IPS DF 6.9 (cell line): ENCODE measurements around the gene KIF27.
"Not testable (repeated sequence)": the region's sequence is repeated elsewhere in the genome, so short reads cannot be mapped to it uniquely, and the experiment has no call there.

Source experiments
- DNase-seq: peaks from one replicate; pipeline ENCODE4 v3.0.0-alpha.2; 2013; ENCODE audit warnings: low read depth, low spot score
- H3K27ac ChIP-seq: one replicate; pipeline ENCODE4 v1.5.1; 2013; ENCODE audit warnings: low read length, control low read depth
- H3K27me3 ChIP-seq: 2 replicates; pipeline ENCODE4 v1.6.1; 2013; ENCODE audit warnings: mild to moderate bottlenecking, low read length; ENCODE audit not compliant: control insufficient read depth, insufficient read depth
- H3K36me3 ChIP-seq: 2 replicates; pipeline ENCODE4 v1.6.1; 2013; ENCODE audit warnings: low read length; ENCODE audit not compliant: control insufficient read depth, insufficient read depth
- H3K4me1 ChIP-seq: 2 replicates; pipeline ENCODE4 v1.6.1; 2013; ENCODE audit warnings: low read length; ENCODE audit not compliant: control insufficient read depth, insufficient read depth
- H3K4me3 ChIP-seq: 2 replicates; pipeline ENCODE4 v1.5.1; 2013; ENCODE audit warnings: mild to moderate bottlenecking, low read length
- H3K9me3 ChIP-seq: 2 replicates; pipeline ENCODE4 v1.6.1; 2013; ENCODE audit warnings: low read length, inconsistent platforms; ENCODE audit not compliant: control insufficient read depth, insufficient read depth
- WGBS: extraction: QIAGEN DNeasy Blood & Tissue Kit; methylation state at CpG from one replicate; pipeline ENCODE4 v1.1.7; 2013; ENCODE audit warnings: mixed read lengths, missing lambda C conversion rate; ENCODE audit not compliant: insufficient read length, insufficient coverage; 5-methylcytosine and 5-hydroxymethylcytosine counted together

KIF27 gene

DNA sequence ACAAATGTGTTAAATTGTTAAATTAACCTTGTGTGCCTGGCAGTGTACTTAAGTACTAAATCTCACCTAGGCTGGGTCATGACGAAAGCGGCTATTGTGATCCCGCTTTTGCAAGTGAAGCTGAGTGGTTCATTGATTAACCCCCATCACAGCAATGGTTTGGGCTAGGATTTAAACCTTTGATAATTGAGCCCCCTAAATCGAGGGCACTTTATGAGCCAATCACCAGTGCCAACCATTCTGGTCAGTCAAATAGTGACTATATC lies 35.9 kb upstream of the KIF27 start:
- no peaks in the 10 kb centered on the region for H3K9me3 ChIP-seq
- DNase-seq, result no peak
- no CpG with 5 or more reads among the region's 4 CpGs for WGBS
- H3K4me1 ChIP-seq, result no peaks in the 10 kb centered on the region
- H3K36me3 ChIP-seq, result no peaks in the 10 kb centered on the region
- no peaks in the 10 kb centered on the region for H3K27me3 ChIP-seq
- no peak overlapping the region for H3K27ac ChIP-seq
- no peak overlapping the region; the same call in 1 of the 2 replicates for H3K4me3 ChIP-seq

DNA sequence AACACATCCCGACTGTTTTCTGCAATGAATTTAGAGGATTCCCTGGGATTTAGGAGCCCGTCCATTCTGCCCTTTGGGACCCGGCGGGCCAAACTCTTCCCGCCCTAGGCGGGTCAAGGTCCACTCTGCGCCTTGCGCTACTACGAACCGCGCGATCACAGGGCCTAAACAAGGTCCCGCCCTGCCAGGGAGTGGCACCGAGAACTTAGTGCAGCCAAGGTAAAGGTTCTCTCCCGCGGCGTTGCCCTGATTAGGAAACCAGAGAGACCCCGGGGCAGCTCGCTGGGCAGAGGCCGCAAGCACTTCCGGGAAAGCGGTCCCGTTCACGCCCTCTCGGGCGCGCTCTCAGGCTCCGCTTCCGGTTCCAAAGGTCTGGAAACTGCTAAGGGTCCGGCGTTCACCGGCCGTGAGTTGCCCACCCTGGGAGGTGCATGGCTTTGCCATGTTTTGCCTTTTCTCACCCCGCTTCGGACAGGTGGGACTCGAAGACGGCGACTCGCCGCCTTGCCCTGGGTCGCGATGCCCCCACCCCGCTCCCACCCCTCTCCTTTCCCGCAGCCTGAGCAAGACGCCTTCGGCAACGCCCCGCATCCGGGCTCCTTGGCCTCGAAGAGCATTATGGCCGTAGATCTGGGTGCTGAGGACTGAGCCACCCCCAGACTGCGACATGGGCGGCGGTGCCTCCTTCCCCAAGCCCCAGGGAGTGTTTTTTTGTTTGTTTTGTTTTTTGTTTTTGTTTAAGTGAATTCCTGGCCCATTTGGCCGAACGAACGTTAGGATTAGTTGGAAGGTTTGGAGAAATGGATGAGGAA lies 35.4 kb upstream of the KIF27 start:
- Histone ChIP-seq H3K27ac (no peak overlapping the region), H3K36me3 (no peaks in the 10 kb centered on the region), H3K9me3 (no peaks in the 10 kb centered on the region), H3K4me3 (peak overlapping the region; percentile 47; the same call in 1 of the 2 replicates), H3K27me3 (no peaks in the 10 kb centered on the region), H3K4me1 (no peaks in the 10 kb centered on the region)
- DNase-seq, result no peak
- 100% methylated on average over 3 of the region's 57 CpGs for WGBS

DNA sequence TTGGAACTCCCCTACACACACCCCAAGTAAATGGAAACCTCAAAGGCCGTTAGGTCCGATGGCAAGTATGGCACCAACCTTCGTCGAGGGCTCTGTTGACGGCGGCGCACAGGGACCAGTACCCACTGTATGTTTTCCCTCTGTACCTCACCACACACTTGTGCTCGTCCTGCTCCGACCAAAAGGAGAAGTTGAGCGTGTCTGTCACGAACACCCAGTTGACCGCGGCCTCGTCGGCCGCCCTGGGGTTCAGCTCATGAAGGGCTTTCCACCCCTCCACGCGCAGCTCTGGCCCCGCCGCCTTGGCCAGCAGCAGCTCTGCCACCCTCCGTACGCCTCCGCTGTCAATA lies 34.8 kb upstream of the KIF27 start:
- H3K36me3 ChIP-seq, result no peaks in the 10 kb centered on the region
- peak overlapping the region; percentile 47; the same call in 1 of the 2 replicates for H3K4me3 ChIP-seq

DNA sequence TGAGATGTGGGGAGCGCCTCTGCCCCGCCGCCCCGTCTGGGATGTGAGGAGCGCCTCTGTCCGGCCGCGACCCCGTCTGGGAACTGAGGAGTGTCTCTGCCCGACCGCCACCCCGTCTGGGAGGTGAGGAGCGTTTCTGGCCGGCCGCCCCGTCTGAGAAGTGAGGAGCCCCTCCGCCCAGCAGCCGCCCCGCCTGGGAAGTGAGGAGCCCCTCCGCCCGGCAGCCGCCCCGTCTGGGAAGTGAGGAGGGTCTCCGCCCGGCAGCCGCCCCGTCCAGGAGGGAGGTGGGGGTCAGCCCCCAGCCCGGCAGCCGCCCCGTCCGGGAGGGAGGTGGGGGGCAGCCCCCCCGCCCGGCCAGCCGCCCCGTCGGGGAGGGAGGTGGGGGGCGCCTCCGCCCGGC lies 26.9 kb upstream of the KIF27 start:
- H3K4me3 ChIP-seq, H3K4me1 ChIP-seq, H3K9me3 ChIP-seq, DNase-seq, H3K36me3 ChIP-seq, H3K27ac ChIP-seq, H3K27me3 ChIP-seq: not testable (repeated sequence)
- WGBS, result no CpG with 5 or more reads among the region's 39 CpGs

More for the DNA sequence above, 34.8 kb upstream of the KIF27 start:
- Histone ChIP-seq H3K27me3 (no peaks in the 10 kb centered on the region), H3K4me1 (no peaks in the 10 kb centered on the region), H3K9me3 (no peaks in the 10 kb centered on the region), H3K27ac (no peak overlapping the region)
- DNase-seq, result no peak
- WGBS, result no CpG with 5 or more reads among the region's 23 CpGs

DNA sequence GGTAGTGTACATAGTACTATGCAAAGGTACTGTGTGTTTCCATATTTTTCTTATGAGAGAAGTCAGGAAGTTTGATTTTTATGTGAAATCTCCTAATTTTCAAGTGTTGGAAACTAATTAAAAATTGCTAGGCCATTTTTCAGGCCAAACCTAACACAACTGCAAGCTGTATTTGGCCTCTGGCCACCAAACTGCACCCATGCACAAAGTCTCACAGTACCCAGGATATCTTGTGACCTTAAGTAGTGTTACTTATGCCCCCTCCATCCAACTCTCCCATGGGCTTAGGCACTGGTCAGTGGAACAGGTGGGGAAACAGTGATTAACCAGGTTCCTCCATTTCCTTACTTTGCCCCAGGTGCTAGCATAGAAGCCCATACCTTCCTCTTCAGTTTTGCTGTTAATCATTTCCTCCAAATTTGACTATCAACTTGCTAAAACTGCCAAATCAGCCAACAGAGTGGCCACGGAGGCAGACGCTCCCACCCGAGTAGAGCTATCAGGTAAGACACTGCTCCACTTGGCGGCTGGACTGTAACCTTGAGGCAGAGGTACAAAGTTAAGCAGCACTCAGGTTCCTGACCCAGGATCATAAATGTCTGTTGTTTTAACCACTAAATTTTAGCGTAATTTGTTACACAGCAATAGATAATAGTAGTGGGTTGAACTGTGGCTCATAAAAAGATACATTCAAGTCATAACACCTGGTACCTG lies 19.5 kb upstream of the KIF27 start:
- Histone ChIP-seq H3K4me1 (no peaks in the 10 kb centered on the region), H3K4me3 (no peak overlapping the region), H3K27ac (no peak overlapping the region), H3K36me3 (no peaks in the 10 kb centered on the region), H3K27me3 (no peaks in the 10 kb centered on the region), H3K9me3 (no peaks in the 10 kb centered on the region)
- WGBS, result no CpG with 5 or more reads among the region's 5 CpGs
- DNase-seq, result no peak

DNA sequence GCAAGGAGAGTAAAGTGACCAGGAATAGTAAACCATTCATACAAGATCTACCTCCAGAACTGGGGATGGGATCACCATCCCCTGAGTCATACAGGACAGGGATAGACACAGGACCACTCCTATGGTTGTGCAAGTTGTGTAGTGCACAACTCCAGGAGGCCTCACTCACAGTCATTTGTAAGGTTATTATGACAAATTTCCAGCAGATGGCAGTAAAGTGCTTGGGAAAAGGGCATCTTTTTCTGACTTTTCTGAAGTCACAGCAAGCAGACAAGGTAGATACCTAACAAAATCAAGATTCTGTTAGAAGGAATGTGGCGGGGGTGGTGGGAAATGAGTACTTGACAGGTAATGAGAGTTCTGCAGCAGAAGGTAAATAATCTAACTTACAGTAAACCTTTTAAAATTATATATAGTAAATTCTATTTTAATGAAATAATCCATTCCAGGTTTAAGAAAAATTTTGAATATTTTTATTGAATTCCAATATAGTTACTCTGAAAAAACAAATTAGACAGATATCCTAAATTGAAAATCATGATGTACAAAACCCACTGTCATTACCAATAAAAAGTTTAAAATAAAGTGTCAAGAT lies 16.7 kb upstream of the KIF27 start:
- H3K4me1 ChIP-seq, result peaks cover 1% of the 10 kb centered on the region; the same call in 1 of the 2 replicates
- H3K27me3 ChIP-seq, result no peaks in the 10 kb centered on the region
- no CpG with 5 or more reads among the region's 1 CpG for WGBS
- no peaks in the 10 kb centered on the region for H3K36me3 ChIP-seq
- H3K4me3 ChIP-seq, result no peak overlapping the region
- H3K9me3 ChIP-seq, result no peaks in the 10 kb centered on the region
- DNase-seq, result no peak
- no peak overlapping the region for H3K27ac ChIP-seq

DNA sequence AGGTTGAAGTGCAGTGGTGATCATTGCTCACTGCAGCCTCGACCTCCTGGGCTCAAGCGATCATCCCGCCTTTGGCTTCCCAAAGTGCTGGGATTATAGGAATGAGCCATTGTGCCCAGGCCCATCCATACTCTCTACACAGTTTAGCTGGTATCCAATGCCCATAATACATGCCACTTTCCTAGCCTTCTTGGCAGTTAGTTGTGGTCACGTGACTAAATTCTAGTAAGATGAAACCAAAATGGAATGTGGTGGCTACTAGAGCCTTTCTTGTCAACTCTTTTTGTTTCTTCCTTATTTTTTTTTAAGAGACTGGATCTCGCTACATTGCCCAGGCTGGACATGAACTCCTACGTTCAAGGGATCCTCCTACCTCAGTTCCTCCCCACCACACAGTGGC lies 15.3 kb upstream of the KIF27 start:
- no peak for DNase-seq
- H3K27me3 ChIP-seq, result no peaks in the 10 kb centered on the region
- H3K27ac ChIP-seq, result no peak overlapping the region
- no peaks in the 10 kb centered on the region for H3K36me3 ChIP-seq
- no CpG with 5 or more reads among the region's 6 CpGs for WGBS
- H3K9me3 ChIP-seq, result no peaks in the 10 kb centered on the region
- H3K4me3 ChIP-seq, result no peak overlapping the region
- peaks cover 1% of the 10 kb centered on the region; the same call in 1 of the 2 replicates for H3K4me1 ChIP-seq

DNA sequence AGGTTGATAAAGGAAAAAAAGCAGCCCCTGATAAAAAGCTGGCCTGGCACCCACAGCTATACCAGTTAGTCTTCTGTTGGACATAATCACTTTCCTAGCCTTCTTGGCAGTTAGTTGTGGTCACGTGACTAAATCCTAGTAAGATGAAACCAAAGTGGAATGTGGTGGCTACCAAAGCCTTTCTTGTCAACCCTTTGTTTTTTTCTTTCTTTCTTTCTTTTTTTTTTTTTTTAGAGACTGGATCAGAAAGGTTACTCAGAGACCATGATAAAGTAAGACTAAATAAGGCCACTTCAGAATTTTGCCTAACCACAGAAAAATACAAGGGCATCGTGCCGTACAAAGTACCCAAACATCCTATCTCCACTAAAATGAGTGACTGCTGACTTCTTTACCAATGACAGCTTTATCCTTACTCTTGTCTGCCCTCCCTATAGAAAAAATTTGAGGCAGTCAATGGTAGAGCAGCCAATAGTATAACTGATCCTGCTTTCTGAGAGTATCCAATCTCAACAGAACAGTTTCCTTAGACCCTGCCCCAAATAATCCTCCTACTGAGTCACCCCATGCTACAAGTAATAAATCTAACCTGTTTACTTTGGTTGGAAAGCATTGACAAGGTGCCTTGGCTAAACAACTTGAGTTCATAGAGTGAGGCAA lies 14.2 kb upstream of the KIF27 start:
- DNase-seq, result no peak
- no peaks in the 10 kb centered on the region for H3K36me3 ChIP-seq
- WGBS, result no CpG with 5 or more reads among the region's 3 CpGs
- no peak overlapping the region for H3K4me3 ChIP-seq
- H3K4me1 ChIP-seq, result peaks cover 1% of the 10 kb centered on the region; the same call in 1 of the 2 replicates
- H3K27ac ChIP-seq, result no peak overlapping the region
- no peaks in the 10 kb centered on the region for H3K9me3 ChIP-seq
- H3K27me3 ChIP-seq, result no peaks in the 10 kb centered on the region

DNA sequence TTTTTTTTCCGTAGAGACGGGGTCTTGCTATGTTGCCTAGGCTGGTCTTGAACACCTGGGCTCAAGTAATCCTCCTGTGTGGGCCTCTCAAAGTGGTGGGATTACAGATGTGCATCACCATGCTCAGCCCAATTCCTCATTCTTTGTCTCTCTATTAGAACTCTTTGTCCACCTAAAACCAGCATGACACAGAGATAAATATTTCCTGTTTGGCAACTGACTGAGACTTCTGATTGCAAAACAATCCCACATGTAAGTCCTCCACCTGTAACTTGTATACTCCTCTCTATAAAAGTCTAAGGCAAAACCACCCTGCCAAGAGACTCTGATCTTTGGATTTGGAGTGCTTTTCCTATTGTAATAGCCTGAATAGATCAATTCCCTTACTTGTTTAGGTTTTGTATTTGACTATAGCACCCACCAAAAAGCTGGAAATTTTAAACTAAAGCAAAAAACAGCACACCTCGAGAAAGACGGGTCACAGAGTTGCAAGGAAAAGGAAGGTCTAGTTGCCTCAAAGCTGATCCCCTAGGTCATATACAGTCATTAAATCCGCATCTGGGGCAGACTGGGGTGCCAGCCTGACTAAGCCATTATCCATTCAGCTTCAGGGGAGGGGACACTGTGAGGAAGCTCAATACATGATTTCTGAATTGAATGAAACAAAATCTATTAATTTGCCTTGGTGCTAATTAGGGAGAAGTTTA lies 13.5 kb upstream of the KIF27 start:
- peaks cover 1% of the 10 kb centered on the region; the same call in 1 of the 2 replicates for H3K4me1 ChIP-seq
- H3K27ac ChIP-seq, result no peak overlapping the region
- H3K9me3 ChIP-seq, result no peaks in the 10 kb centered on the region
- H3K36me3 ChIP-seq, result no peaks in the 10 kb centered on the region
- H3K4me3 ChIP-seq, result no peak overlapping the region
- no peaks in the 10 kb centered on the region for H3K27me3 ChIP-seq
- DNase-seq, result no peak
- WGBS, result no CpG with 5 or more reads among the region's 5 CpGs

DNA sequence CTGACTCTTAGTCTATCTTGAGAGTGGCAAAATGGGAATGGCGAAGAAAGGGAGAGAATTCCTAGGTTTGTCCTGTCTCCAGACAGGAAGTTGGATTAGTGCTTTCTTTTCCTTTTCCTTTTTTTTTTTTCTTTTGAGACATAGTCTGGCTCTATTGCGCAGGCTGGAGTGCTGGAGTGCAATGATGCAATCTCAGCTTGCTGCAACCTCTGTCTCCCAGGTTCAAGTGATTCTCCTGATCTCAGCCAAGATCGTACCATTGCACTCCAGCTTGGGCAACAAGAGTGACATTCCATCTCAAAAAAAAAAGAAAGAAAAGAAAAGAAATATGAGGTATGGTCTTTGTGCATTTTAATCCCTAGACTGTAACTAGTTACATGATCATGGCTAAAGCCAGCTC lies 12.6 kb upstream of the KIF27 start:
- Histone ChIP-seq H3K4me1 (peaks cover 1% of the 10 kb centered on the region; the same call in 1 of the 2 replicates), H3K9me3 (no peaks in the 10 kb centered on the region), H3K27me3 (no peaks in the 10 kb centered on the region), H3K27ac (no peak overlapping the region), H3K36me3 (no peaks in the 10 kb centered on the region), H3K4me3 (no peak overlapping the region)
- no CpG with 5 or more reads among the region's 3 CpGs for WGBS
- DNase-seq, result no peak
